Natural killer cell treated with Interleukin-12 subunit alpha and Interleukin-12 subunit beta and Interleukin-15 and Interleukin-18, amount 100 ng/mL, for 72 hours (primary cell): ENCODE measurements around the gene FAM222B. TPM values are rescaled to one million over a fixed set of nuclear protein-coding genes. Genes with fewer than 3 reads are reported as not detected.

ENCODE experiments used
- ATAC-seq, 2 donors: fragments of 150-1000 bp; cut with Tn5 transposase in 1 of 2; sonication (Bioruptor Pico), chemical (Tn5 transposase) in 1 of 2; 2 replicates each; pipeline ENCODE4 v1.10.0; 2021
- DNase-seq: peaks from one replicate; pipeline ENCODE4 v3.0.0; 2022; ENCODE audit warnings: low spot score
- H3K27ac Mint-ChIP-seq, 2 donors: 1 replicate in 1 of 2; 2 replicates in 1 of 2; pipeline ENCODE4 v1.8.0; 2022; ENCODE audit warnings: mixed read lengths in 2 of 2, mild to moderate bottlenecking in 1 of 2, moderate library complexity in 1 of 2
- H3K27me3 Mint-ChIP-seq, 2 donors: 1 replicate in 1 of 2; 2 replicates in 1 of 2; pipeline ENCODE4 v1.8.0; 2022; ENCODE audit warnings: mixed read lengths in 2 of 2
- H3K36me3 Mint-ChIP-seq: one replicate; pipeline ENCODE4 v1.8.0; 2022; ENCODE audit warnings: mixed read lengths
- H3K4me1 Mint-ChIP-seq, 2 donors: 1 replicate in 1 of 2; 2 replicates in 1 of 2; pipeline ENCODE4 v1.8.0; 2022; ENCODE audit warnings: low read depth in 2 of 2, mixed read lengths in 2 of 2, mild to moderate bottlenecking in 1 of 2
- H3K4me3 Mint-ChIP-seq: one replicate; pipeline ENCODE4 v1.8.0; 2022; ENCODE audit warnings: mixed read lengths
- H3K9me3 Mint-ChIP-seq: 2 replicates; pipeline ENCODE4 v1.8.0; 2022; ENCODE audit warnings: mixed read lengths
- total RNA-seq, 2 donors: library from RNA; stranded (reverse); gene quantifications; one replicate each; pipeline ENCODE4 v1.2.3, GENCODE V29; 2022

Gene FAM222B
- total RNA-seq, 2 donors from 2014 or later: 21.7 to 23.5 TPM

GRCh38 chr17:28747051-28747691, 95.4 kb downstream of the FAM222B start:
- no peak for ATAC-seq
- no peak overlapping the region for H3K4me3 Mint-ChIP-seq

GRCh38 chr17:28746611-28747050, 96.0 kb downstream of the FAM222B start:
- ATAC-seq: no peak
- Mint-ChIP-seq H3K27me3 (no peaks in the 10 kb centered on the region), H3K9me3 (no peaks in the 10 kb centered on the region), H3K4me1 (peaks cover 0 to 5% of the 10 kb centered on the region in 2 donors), H3K27ac (peak overlapping the region in 1 of 2 donors; percentile 75), H3K36me3 (no peaks in the 10 kb centered on the region), H3K4me3 (peak overlapping the region; percentile 88)
- DNase-seq: no peak

More at GRCh38 chr17:28747051-28747691, 95.4 kb downstream of the FAM222B start:
- no peak for DNase-seq
- H3K27me3 Mint-ChIP-seq: no peaks in the 10 kb centered on the region
- H3K9me3 Mint-ChIP-seq: no peaks in the 10 kb centered on the region
- H3K4me1 Mint-ChIP-seq: peaks cover 0 to 5% of the 10 kb centered on the region in 2 donors
- H3K27ac Mint-ChIP-seq: no peak overlapping the region
- no peaks in the 10 kb centered on the region for H3K36me3 Mint-ChIP-seq

- DNase-seq (no peak), ATAC-seq (no peak)
- Mint-ChIP-seq H3K27me3 (no peaks in the 10 kb centered on the region), H3K9me3 (no peaks in the 10 kb centered on the region), H3K4me1 (peaks cover 0 to 5% of the 10 kb centered on the region in 2 donors), H3K4me3 (peak overlapping the region; percentile 88), H3K36me3 (no peaks in the 10 kb centered on the region), H3K27ac (peak overlapping the region in 1 of 2 donors; percentile 75)
Observed at GRCh38 chr17:28745786-28746411, 96.7 kb downstream of the FAM222B start.

- ATAC-seq (peak in 1 of 2 donors; percentile 5), DNase-seq (no peak)
- H3K4me1 Mint-ChIP-seq: peaks cover 0 to 5% of the 10 kb centered on the region in 2 donors
- H3K4me3 Mint-ChIP-seq: peak overlapping the region; percentile 88
- peak overlapping the region; percentile 67 to 75 for H3K27ac Mint-ChIP-seq
- H3K36me3 Mint-ChIP-seq: no peaks in the 10 kb centered on the region
- H3K9me3 Mint-ChIP-seq: no peaks in the 10 kb centered on the region
- no peaks in the 10 kb centered on the region for H3K27me3 Mint-ChIP-seq
Observed at GRCh38 chr17:28744972-28745785, 97.4 kb downstream of the FAM222B start.

GRCh38 chr17:28744104-28744971, 98.3 kb downstream of the FAM222B start:
- H3K4me1 Mint-ChIP-seq: peaks cover 0 to 5% of the 10 kb centered on the region in 2 donors
- H3K9me3 Mint-ChIP-seq: no peaks in the 10 kb centered on the region

GRCh38 chr17:28743243-28744103, 99.1 kb downstream of the FAM222B start, which contains the start of gene TRAF4:
TSS of gene TRAF4 (plus strand) at chr17:28744011. CDS start at chr17:28744113, 102 bp downstream.
- H3K27me3 Mint-ChIP-seq: no peaks in the 10 kb centered on the region
- DNase-seq (peak; percentile 83), ATAC-seq (peak; percentile 94 to 95)
- peak within 1 kb of the TSS; percentile 67 to 75 for H3K27ac Mint-ChIP-seq
- H3K4me3 Mint-ChIP-seq: peak within 1 kb of the TSS; percentile 88
- peaks cover 0 to 9% of the 10 kb centered on the region in 2 donors for H3K4me1 Mint-ChIP-seq
- no peaks in the 10 kb centered on the region for H3K9me3 Mint-ChIP-seq
- no peaks in the 10 kb centered on the region for H3K36me3 Mint-ChIP-seq

More at GRCh38 chr17:28744104-28744971, 98.3 kb downstream of the FAM222B start:
- Mint-ChIP-seq H3K27me3 (no peaks in the 10 kb centered on the region), H3K27ac (peak overlapping the region; percentile 67 to 75), H3K4me3 (peak overlapping the region; percentile 88), H3K36me3 (no peaks in the 10 kb centered on the region)
- DNase-seq (no peak), ATAC-seq (peak; percentile 60 to 75)

- Mint-ChIP-seq H3K4me3 (no peak overlapping the region), H3K4me1 (peaks cover 0 to 9% of the 10 kb centered on the region in 2 donors), H3K9me3 (no peaks in the 10 kb centered on the region), H3K27ac (no peak overlapping the region), H3K27me3 (no peaks in the 10 kb centered on the region), H3K36me3 (no peaks in the 10 kb centered on the region)
- no peak for ATAC-seq
- DNase-seq: no peak
Observed at GRCh38 chr17:28741358-28742349, 100.9 kb downstream of the FAM222B start.

- H3K9me3 Mint-ChIP-seq: no peaks in the 10 kb centered on the region
- no peaks in the 10 kb centered on the region for H3K36me3 Mint-ChIP-seq
- H3K4me3 Mint-ChIP-seq: no peak overlapping the region
- ATAC-seq (no peak), DNase-seq (no peak)
- no peaks in the 10 kb centered on the region for H3K27me3 Mint-ChIP-seq
- H3K27ac Mint-ChIP-seq: no peak overlapping the region
- H3K4me1 Mint-ChIP-seq: peaks cover 0 to 9% of the 10 kb centered on the region in 2 donors
Observed at GRCh38 chr17:28740406-28741357, 101.9 kb downstream of the FAM222B start.

- H3K27me3 Mint-ChIP-seq: no peaks in the 10 kb centered on the region
- H3K4me1 Mint-ChIP-seq: peaks cover 0 to 6% of the 10 kb centered on the region in 2 donors
Observed at GRCh38 chr17:28738680-28739384, 103.8 kb downstream of the FAM222B start.

More at GRCh38 chr17:28738680-28739384, 103.8 kb downstream of the FAM222B start:
- Mint-ChIP-seq H3K4me3 (no peak overlapping the region), H3K27ac (no peak overlapping the region), H3K9me3 (no peaks in the 10 kb centered on the region), H3K36me3 (no peaks in the 10 kb centered on the region)
- no peak for ATAC-seq
- DNase-seq: peak; percentile 20
